Tongue (tissue), 2 donors: ENCODE results near the gene CHRNE. TPM values are rescaled to one million over a fixed set of nuclear protein-coding genes. Genes with fewer than 3 reads are reported as not detected.
"Not testable (repeated sequence)": the region's sequence is repeated elsewhere in the genome, so short reads cannot be mapped to it uniquely, and the experiment has no call there.

Experiments used
- DNase-seq: peaks from one replicate; pipeline ENCODE4 v3.0.0-alpha.2; 2015
- total RNA-seq: library from RNA; depleted of rRNA; stranded (reverse); fragments of >200 nt; gene quantifications from one replicate; pipeline ENCODE4 v1.2.3, GENCODE V29; 2014

The CHRNE gene
- total RNA-seq, 1 donor from 2014 or later, result 3.8 TPM

- peak; percentile 100 for DNase-seq
Measured at GRCh38 chr17:4939796-4940554, 37.1 kb upstream of the CHRNE start, which contains the start of the genes RNF167 and SLC25A11. Gene RNF167, plus strand, starts transcription at chr17:4940268. Its CDS starts 642 bp downstream, at chr17:4940910. Gene SLC25A11, minus strand, starts transcription at chr17:4940046. Its CDS starts 136 bp downstream, at chr17:4939910.

GRCh38 chr17:4939546-4939795 lies 36.6 kb upstream of the CHRNE start:
- DNase-seq, result no peak

DNA sequence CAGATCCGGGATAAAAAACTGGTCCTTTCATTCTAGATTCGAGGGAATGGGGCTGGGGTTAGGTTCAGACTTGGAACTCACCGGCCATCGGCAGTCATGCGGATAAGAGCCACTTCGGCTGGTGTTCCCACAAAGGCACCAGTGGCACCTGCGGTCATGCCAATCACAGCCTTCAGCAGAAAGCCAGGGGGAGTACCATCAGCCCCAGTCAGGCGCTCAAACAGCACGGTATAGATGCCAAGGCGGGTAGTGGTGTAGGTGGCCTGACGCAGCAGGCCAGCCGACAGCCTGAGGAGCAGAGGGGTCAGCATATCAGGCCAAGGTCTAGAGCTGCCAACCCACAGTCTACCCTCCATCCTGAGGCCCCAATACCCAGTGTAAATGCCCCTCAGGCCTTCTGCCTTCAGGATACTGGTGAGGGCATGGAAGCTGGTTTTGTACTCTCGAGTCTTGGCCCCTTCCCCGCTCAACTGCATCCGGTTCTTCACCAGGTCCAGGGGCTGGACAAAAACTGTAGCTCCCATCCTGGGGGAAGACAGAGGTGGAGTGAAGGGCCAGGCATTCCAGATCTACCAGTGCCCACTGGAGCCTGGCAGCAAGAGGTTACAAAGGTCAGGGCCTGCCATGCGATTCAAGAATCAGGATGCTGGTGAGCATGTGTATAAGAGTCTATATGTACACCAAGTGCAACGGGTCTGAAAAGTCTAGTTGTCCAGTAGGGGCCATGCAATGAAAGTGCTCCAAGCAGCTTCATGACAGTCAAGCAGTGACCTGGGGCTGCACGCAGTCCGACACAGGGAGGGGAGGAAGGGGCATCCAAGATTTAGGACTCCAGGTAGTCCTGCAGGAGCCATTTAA lies 36.0 kb upstream of the CHRNE start:
- no peak for DNase-seq

DNA sequence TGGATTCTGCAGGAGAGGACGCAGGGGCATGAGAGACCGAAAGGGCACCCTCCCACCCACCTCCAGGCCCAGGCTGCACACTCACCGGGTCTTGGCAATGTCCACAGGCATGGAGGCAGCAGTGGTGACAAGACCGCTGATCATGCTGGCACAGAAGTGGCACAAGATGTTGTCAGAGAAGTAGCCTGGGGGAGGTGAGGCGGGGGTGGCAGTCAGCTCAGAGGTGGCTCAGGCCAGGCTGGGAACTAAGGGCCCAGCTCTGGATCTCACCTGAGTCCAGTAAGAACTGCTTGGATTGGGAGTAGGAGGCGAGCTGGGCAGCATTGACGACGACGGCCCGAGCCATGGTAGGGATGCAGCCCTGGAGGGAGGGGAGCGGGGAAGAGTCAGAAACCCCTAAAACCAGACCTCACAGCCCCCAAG lies 35.2 kb upstream of the CHRNE start:
- DNase-seq, result no peak

DNA sequence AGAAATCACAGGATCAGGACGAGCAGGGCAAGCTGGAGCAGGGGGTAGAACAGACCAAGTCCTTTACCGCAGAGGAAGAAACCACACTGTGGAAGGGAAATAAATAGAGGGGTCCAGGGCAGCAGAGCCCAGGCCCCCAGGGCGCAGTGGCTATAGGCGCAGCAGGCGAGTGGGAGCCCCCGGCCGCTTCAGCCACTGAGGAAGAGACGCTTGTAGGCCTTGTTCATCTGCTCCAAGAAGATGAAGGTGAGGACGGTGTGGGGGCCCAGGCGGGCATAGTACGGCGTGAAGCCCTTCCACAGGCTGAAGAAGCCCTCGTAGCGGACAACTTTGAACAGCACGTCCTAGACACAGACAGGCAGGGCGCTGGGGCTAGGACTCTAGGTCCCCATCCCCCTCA lies 34.7 kb upstream of the CHRNE start:
- no peak for DNase-seq

DNA sequence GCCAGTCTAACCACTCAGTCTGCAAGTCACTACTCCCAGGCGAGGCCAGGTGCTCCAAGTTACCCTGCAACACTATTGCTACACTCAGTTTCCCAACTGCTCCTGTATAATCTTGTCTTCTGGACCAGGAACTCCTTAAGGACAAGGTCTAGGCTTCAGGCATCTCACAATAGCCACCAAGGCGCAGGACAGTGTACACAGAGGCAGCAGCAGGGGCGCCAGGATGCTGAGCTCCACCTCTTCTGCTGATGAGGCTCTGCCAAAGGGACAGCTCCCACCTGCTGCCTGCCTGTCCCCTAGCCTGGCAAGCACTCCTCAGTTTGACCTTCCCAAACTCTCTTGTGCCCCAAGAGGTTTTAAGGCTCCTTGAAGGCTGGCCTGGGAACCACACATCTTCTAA lies 33.5 kb upstream of the CHRNE start:
- no peak for DNase-seq

DNA sequence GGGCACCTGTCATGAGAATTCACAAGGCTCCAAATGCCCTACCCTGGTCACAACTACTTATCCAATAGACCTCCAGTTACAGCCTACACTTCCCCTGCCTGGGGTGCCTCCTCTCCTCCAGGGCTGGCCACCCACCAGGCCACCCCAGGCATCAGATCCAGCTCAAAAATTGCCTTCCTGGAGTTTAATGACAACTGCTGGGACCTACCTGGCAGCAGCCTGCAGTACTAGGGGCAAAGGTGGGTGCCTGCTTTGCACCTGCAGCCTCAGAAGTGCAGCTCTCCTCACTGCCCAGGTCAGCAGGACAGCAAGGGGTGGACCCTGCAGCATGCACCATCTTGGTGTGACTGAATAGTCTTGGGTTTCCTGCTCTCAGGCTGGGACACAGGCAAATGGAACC lies 32.8 kb upstream of the CHRNE start:
- no peak for DNase-seq

DNA sequence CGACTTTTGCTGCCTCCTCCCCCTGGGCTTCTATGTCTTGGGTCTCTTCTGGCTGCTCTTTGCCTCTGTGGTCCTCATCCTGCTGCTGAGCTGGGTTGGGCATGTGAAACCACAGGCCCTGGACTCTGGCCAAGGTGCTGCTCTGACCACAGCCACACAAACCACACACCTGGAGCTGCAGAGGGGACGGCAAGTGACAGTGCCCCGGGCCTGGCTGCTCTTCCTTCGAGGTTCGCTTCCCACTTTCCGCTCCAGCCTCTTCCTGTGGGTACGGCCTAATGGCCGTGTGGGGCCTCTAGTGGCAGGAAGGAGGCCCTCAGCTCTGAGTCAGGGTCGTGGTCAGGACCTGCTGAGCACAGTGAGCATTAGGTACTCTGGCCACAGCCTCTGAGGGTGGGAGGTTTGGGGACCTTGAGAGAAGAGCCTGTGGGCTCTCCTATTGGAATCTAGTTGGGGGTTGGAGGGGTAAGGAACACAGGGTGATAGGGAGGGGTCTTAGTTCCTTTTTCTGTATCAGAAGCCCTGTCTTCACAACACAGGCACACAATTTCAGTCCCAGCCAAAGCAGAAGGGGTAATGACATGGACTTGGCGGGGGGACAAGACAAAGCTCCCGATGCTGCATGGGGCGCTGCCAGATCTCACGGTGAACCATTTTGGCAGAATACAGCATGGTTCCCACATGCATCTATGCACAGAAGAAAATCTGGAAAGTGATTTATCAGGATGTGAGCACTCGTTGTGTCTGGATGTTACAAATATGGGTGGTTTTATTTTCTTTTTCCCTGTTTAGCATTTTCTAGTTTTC lies 31.5 kb upstream of the CHRNE start:
- no peak for DNase-seq

- DNase-seq, result no peak
Measured at GRCh38 chr17:4933646-4934045, 30.7 kb upstream of the CHRNE start.

DNA sequence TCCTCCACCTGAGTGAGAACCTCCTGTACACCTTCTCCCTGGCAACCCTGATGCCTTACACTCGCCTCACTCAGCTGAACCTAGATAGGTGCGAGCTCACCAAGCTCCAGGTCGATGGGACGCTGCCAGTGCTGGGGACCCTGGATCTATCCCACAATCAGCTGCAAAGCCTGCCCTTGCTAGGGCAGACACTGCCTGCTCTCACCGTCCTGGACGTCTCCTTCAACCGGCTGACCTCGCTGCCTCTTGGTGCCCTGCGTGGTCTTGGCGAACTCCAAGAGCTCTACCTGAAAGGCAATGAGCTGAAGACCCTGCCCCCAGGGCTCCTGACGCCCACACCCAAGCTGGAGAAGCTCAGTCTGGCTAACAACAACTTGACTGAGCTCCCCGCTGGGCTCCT lies 29.9 kb upstream of the CHRNE start:
- no peak for DNase-seq

DNA sequence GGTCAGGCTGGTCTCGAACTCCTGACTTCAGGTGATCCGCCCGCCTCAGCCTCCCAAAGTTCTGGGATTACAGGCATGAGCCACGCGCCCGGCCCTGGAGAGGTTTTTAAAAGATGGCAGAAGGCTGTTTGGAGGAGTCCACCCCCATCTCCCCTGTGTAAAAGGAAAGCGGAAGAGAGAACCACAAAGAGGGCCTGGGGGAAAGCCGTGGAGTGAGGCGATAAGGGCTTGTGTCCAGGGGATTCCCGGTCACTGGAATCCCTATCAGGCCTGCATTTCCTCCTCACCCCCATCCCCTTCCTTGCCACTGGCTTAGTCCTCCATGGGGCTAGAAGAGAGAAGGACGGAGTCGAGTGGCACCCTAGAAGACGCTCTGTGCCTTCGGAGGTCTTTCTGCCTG lies 29.1 kb upstream of the CHRNE start, which contains the start of gene GP1BA:
TSS of gene GP1BA (plus strand) at position 315 of the 400 bp plus-strand sequence. CDS start 328 bp downstream, outside the sequence.
- DNase-seq, result no peak

DNA sequence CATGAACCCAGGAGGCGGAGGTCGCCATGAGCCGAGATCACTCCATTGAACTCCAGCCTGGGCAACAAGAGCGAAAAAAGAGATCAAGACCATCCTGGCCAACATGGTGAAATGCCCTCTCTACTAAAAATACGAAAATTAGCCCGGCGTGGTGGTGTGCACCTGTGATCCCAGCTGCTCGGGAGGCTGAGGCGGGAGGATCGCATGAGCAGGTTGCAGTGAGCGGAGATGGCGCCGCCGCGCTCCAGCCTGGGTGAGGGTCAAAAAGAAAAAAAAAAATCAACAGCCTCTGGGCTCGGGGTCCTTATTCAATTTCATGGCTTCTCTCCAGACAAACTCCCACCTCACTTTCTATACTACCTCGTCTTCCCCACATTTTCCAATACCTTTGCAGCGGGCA lies 26.0 kb upstream of the CHRNE start:
- no peak for DNase-seq

DNA sequence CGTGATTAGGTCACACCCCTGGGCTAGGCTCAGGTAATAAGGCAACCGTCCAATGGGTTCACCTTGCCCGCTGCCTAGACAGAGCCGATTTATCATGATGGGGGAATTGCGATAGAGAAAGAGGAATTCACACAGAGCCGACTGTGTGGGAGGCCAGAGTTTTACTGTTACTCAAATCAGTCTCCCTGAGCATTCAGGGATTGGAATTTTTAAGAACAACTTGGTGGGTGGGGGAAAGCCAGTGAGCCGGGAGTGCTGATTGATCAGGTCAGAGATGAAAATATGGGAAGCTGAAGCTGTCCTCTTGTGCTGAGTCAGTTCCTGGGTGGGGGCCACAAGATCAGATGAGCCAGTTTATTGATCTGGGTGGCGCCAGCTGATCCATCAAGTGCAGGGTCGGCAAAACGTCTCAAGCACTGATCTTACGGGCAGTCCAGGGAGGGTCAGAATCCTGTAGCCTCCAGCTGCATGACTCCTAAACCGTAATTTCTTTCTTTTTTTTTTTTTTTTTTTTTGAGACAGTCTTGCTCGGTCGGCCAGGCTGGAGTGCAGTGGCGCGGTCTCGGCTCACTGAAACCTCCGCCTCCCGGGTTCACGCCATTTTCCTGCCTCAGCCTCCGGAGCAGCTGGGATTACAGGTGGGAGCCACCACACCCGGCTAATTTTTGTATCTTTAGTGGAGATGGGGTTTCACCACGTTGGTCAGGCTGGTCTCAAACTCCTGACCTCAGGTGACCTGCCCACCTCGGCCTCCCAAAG lies 23.9 kb upstream of the CHRNE start:
- not testable (repeated sequence) for DNase-seq

- DNase-seq, result no peak
Measured at GRCh38 chr17:4921320-4921719, 18.4 kb upstream of the CHRNE start.

GRCh38 chr17:4920351-4921048 lies 17.6 kb upstream of the CHRNE start:
- DNase-seq, result no peak

- no peak for DNase-seq
Measured at GRCh38 chr17:4919511-4920047, 16.7 kb upstream of the CHRNE start.

DNA sequence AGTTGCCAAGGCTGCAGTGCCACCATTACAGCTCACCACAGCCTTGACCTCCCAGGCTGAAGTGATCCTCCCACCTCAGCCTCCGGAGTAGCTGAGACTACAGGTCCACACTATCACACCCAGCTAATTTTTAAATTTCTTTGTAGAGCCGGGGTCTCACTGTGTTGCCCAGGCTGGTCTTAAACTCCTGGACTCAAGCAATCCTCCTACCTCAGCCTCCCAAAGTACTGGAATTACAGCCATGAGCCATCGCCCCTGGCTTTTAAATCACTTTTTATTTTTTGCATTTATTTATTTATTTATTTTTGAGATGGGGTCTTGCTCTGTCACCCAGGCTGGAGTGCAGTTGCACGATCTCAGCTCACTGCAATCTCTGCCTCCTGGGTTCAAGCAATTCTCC lies 11.7 kb upstream of the CHRNE start:
- DNase-seq, result not testable (repeated sequence)

DNA sequence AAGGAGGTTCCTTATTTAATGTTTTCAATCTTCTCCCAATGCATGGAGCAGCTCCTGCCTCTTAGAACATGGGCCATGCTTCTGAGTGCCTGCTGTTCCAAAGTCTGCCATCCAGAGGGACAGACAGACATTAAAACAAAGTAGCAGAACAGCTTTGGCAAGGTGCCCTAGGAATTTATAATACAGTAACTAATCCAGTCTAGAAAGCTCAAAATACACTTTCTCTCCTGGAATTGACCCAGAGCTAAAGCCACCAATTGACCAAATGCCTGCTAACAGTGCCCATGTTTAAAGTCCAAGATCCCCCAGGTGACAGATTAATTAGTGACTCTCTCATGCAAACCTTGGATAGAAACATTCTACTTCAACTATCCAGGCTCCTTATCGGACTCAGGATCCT lies 11.1 kb upstream of the CHRNE start:
- DNase-seq, result no peak

GRCh38 chr17:4908711-4909496 lies 6.0 kb upstream of the CHRNE start:
- DNase-seq, result peak; percentile 96

DNA sequence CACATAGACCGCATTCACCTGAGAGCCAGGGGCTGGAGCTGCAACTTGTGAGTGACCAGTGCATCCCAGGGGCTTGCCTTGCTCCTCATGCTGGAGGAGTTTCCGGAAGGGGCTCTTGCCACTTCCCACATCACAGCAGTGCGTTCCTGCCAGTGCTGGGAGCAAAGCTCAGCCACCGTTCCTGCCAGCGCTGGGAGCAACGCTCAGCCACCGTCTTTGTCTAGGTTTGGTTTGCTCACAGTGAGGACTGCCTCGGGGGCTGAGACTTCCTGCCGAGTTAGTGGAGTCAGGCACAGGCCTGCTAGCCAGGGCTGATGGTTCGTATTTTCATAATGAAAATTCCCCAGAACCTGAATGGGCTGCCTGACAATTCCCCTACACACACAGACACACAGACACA lies 5.4 kb upstream of the CHRNE start:
- peak; percentile 40 for DNase-seq
